ENCODE measurements around the gene NFKBIA. TPM values are rescaled to one million over a fixed set of nuclear protein-coding genes. Genes with fewer than 3 reads are reported as not detected.

Gene NFKBIA
- total RNA-seq (100 to 1,000 TPM in 1 of 2 donors, 10 to 100 TPM in 1; 46.9 to 120 TPM), polyA plus RNA-seq (100 to 1,000 TPM in 1 of 2 donors, 10 to 100 TPM in 1; 52.9 to 204 TPM)

- peak within 1 kb of the TSS; percentile 99 to 100 for H3K9ac ChIP-seq (ENCODE audit: low read depth in 1 of 2, low read length in 2 of 2)
- H3K27me3 ChIP-seq (ENCODE audit: control insufficient read depth in 4 of 4, insufficient read depth in 4 of 4, low read length in 3 of 4): no peaks in the 10 kb centered on the region
- H3K9me3 ChIP-seq (ENCODE audit: control insufficient read depth in 4 of 4, low read length in 3 of 4): no peaks in the 10 kb centered on the region
- peak within 1 kb of the TSS; percentile 97 to 99 for H3K27ac ChIP-seq (ENCODE audit: low read depth in 1 of 2, low read length in 2 of 2)
- H3K36me3 ChIP-seq (ENCODE audit: control insufficient read depth in 4 of 4, insufficient read depth in 3 of 4, low read depth in 1 of 4, low read length in 3 of 4): peaks cover 17 to 32% (median 24%) of the 10 kb centered on the region in 4 donors
- H3K4me1 ChIP-seq (ENCODE audit: control insufficient read depth in 4 of 4, insufficient read depth in 4 of 4, low read length in 3 of 4): peaks cover 1 to 45% (median 22%) of the 10 kb centered on the region in 4 donors
- peak; percentile 85 for DNase-seq (ENCODE audit: low spot score)
- peak within 1 kb of the TSS; percentile 80 to 96 (median 83) for H3K4me3 ChIP-seq (ENCODE audit: low read depth in 1 of 3, low read length in 3 of 3)
- TF ChIP-seq ATF3 (IDR thresholded peaks at IDR 0.05) (peak; percentile 38), TAF1 (conservative IDR thresholded peaks at IDR 0.05) (peak; percentile 84), FOXA1 (IDR thresholded peaks at IDR 0.05) (no peak), REST (IDR thresholded peaks at IDR 0.05) (peak; percentile 75), MAX (IDR thresholded peaks at IDR 0.05) (peak; percentile 56), RAD21 (IDR thresholded peaks at IDR 0.05) (peak; percentile 42 to 50), RXRA (IDR thresholded peaks at IDR 0.05) (peak; percentile 81 to 87), CTCF (IDR thresholded peaks at IDR 0.05; ENCODE audit: low read depth, low read length, missing input control) (no peak), GABPA (IDR thresholded peaks at IDR 0.05 in 1 of 2, conservative IDR thresholded peaks at IDR 0.05 in 1 of 2) (peak in 1 of 2 donors; percentile 9), FOXA2 (IDR thresholded peaks at IDR 0.05) (no peak), ZBTB33 (IDR thresholded peaks at IDR 0.05) (peak; percentile 0), EGR1 (IDR thresholded peaks at IDR 0.05; ENCODE audit: low read depth in 2 of 2) (no peak), HNF4A (conservative IDR thresholded peaks at IDR 0.05) (peak; percentile 15 to 36), YY1 (IDR thresholded peaks at IDR 0.05) (peak; percentile 80), NR2F2 (IDR thresholded peaks at IDR 0.05) (peak; percentile 37), HNF4G (IDR thresholded peaks at IDR 0.05) (no peak), JUND (IDR thresholded peaks at IDR 0.05) (no peak), SP1 (IDR thresholded peaks at IDR 0.05) (peak; percentile 82)
- under 1% methylated on average over 69 of the region's 69 CpGs for WGBS
Measured at GRCh38 chr14:35404449-35405303, at the start of gene NFKBIA. NFKBIA (minus strand) TSS chr14:35404749; CDS start chr14:35404644, 105 bp downstream.

All from liver (tissue), 9 donors.